Endothelial cell of umbilical vein (primary cell): Measurements from ENCODE around the gene ATF7IP.

Experiments
- EZH2 ChIP-seq: IDR thresholded peaks from 2 replicates; pipeline ENCODE4 v1.6.1; 2012; ENCODE audit warnings: borderline replicate concordance, low read depth, mild to moderate bottlenecking, moderate library complexity, low read length, inconsistent platforms; ENCODE audit not compliant: severe bottlenecking
- MAX ChIP-seq: IDR thresholded peaks from 2 replicates; pipeline ENCODE4 v1.6.1; 2011; ENCODE audit not compliant: insufficient read depth, insufficient read length
- POLR2A ChIP-seq: IDR thresholded peaks from 2 replicates; pipeline ENCODE4 v1.6.1; 2012; ENCODE audit warnings: low read depth, mild to moderate bottlenecking, control low read depth, low read length
- TF ChIP-seq, protein P1 (sequence below), 2 donors: IDR thresholded peaks; 1 replicate in 1 of 2; 2 replicates in 1 of 2; pipeline ENCODE4 v1.5.1; 2011; ENCODE audit warnings: low read length in 2 of 2, mild to moderate bottlenecking in 2 of 2, moderate library complexity in 2 of 2, control low read depth in 1 of 2, inconsistent platforms in 1 of 2, low read depth in 1 of 2; ENCODE audit not compliant: insufficient read depth in 1 of 2; ENCODE audit errors: extremely low read depth in 1 of 2

DNA sequence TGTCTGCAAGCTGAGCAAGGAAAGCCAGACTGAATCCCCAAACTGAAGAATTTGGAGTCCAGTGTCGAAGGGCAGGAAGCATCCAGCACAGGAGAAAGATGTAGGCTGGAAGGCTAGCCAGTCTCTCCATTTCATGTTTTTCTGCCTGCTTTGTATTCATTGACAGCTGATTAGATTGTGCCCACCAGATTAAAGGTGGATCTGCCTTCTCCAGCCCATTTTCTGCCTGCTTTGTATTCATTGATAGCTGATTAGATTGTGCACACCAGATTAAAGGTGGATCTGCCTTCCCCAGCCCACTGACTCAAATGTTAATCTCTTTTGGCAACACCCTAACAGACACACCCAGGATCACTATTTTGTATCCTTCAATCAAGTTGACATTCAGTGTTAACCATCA, 116.9 kb downstream of the ATF7IP start:
- TF ChIP-seq POLR2A (no peak), EZH2 (no peak), MAX (no peak)
- TF ChIP-seq, protein P1, sequence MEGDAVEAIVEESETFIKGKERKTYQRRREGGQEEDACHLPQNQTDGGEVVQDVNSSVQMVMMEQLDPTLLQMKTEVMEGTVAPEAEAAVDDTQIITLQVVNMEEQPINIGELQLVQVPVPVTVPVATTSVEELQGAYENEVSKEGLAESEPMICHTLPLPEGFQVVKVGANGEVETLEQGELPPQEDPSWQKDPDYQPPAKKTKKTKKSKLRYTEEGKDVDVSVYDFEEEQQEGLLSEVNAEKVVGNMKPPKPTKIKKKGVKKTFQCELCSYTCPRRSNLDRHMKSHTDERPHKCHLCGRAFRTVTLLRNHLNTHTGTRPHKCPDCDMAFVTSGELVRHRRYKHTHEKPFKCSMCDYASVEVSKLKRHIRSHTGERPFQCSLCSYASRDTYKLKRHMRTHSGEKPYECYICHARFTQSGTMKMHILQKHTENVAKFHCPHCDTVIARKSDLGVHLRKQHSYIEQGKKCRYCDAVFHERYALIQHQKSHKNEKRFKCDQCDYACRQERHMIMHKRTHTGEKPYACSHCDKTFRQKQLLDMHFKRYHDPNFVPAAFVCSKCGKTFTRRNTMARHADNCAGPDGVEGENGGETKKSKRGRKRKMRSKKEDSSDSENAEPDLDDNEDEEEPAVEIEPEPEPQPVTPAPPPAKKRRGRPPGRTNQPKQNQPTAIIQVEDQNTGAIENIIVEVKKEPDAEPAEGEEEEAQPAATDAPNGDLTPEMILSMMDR (IDR thresholded peaks at IDR 0.05; ENCODE audit: extremely low read depth in 1 of 2, insufficient read depth in 1 of 2, low read depth in 1 of 2, low read length in 2 of 2): no peak
